ENCODE data around the gene LRRC4B. TPM values are rescaled to one million over a fixed set of nuclear protein-coding genes. Genes with fewer than 3 reads are reported as not detected.

Gene LRRC4B
- total RNA-seq, 1 experiment from 2014 or later = 3.8 TPM

DNA sequence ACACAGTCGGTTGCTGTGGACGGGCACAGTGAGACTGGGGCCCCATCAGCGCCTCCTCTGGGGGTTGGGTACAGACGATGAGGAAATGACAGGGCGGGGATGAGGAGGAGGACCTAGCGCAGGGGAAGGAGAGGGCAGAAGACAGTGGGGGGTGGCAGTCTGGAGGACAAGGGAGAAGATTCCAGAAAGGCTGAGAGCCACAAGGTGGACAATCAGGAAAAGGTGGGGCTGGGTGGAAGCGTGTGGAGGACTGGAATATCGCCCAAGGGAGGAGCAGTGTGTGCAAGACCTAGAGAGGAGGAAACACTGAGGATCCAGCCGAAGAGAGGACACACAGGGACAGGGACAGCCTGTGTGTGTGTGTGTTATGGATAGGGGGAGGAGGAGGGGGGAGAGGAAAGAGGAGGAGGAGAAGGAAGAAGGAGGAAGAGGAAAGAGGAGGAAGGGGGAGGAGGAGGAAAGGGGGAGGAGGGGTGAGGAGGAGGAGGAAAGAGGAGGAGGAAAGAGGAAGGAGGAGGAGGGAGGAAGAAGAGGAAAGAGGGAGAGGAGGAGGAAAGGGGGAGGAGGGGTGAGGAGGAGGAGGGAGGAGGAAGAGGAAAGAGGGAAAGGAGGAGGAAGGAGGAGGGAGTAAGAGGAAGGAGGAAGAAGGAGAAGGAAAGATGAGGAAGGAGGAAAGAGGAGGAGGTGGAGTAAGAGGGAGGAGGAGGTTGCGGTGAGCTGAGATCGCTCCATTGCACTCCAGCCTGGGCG lies 75.8 kb downstream of the LRRC4B start:
- peak overlapping the region in 1 of 2 experiments; percentile 22; a peak in 1 of 5 replicates for H3K4me3 Mint-ChIP-seq
- H3K27ac Mint-ChIP-seq = no peak overlapping the region

More for the DNA sequence above, 75.8 kb downstream of the LRRC4B start:
- H2BK12ac ChIP-seq (ENCODE audit: insufficient read length, low read depth, low read length) = no peak overlapping the region
- no peak overlapping the region for H2BK5ac ChIP-seq (ENCODE audit: insufficient read length, low read length)
- no peak overlapping the region for H2AK5ac ChIP-seq (ENCODE audit: insufficient read length, low read length)
- H3K4me2 ChIP-seq (ENCODE audit: insufficient read depth, insufficient read length, low read length) = peak overlapping the region; percentile 11
- no peak overlapping the region for H3T11ph ChIP-seq (ENCODE audit: low read length)
- no peak overlapping the region for H4K5ac ChIP-seq (ENCODE audit: insufficient read length, low read depth, low read length)
- no peak overlapping the region for H2BK15ac ChIP-seq (ENCODE audit: low read depth, low read length)
- Mint-ChIP-seq H3K36me3 (ENCODE audit: insufficient read depth in 1 of 3, low read depth in 3 of 3) (peaks cover 0 to 6% (median 3%) of the 10 kb centered on the region in 3 experiments; a peak in 5 of 7 replicates), H3K27me3 (ENCODE audit: low read depth) (peaks cover 88% of the 10 kb centered on the region), H3K4me1 (peaks cover 29 to 45% of the 10 kb centered on the region in 2 experiments), H3K9me3 (peaks cover 6 to 17% of the 10 kb centered on the region in 2 experiments; a peak in 4 of 5 replicates)
- no CpG with 5 or more reads among the region's 12 CpGs for WGBS (ENCODE audit: extremely low coverage, insufficient read length, low lambda C conversion rate)
- peaks cover 5% of the 10 kb centered on the region for H3K23me2 ChIP-seq (ENCODE audit: insufficient read length, low read depth, low read length, poor library complexity, severe bottlenecking)
- peaks cover 4% of the 10 kb centered on the region; the same call in 1 of the 2 replicates for H3K4me1 ChIP-seq (ENCODE audit: insufficient read depth, low read length)
- H3K14ac ChIP-seq (ENCODE audit: insufficient read depth, low read length) = no peak overlapping the region; the same call in 1 of the 2 replicates
- H4K8ac ChIP-seq (replicated peaks; ENCODE audit: insufficient read length, low read depth, low read length) = no peak overlapping the region
- no peak overlapping the region for H4K91ac ChIP-seq (ENCODE audit: insufficient read length, low read depth, low read length)
- no peak overlapping the region for H3K27ac ChIP-seq (ENCODE audit: insufficient read length, low read depth, low read length)
- no peak overlapping the region for H3K23ac ChIP-seq (ENCODE audit: insufficient read length, low read depth, low read length)
- no peaks in the 10 kb centered on the region for H4K20me1 ChIP-seq (ENCODE audit: control insufficient read depth, insufficient read depth, insufficient read length)
- no peak overlapping the region for H3K4ac ChIP-seq (ENCODE audit: low read depth, low read length)
- H3K79me1 ChIP-seq (ENCODE audit: insufficient read depth, low read depth, low read length, poor library complexity, severe bottlenecking) = no peaks in the 10 kb centered on the region
- no peak overlapping the region for H2BK20ac ChIP-seq (ENCODE audit: low read depth, low read length, poor library complexity, severe bottlenecking)
- DNase-seq = peak; percentile 39
- no peak overlapping the region for H2BK120ac ChIP-seq (ENCODE audit: low read depth, low read length, poor library complexity, severe bottlenecking)
- no peak overlapping the region for H2AFZ ChIP-seq (ENCODE audit: low read length)
- H3K18ac ChIP-seq (ENCODE audit: insufficient read length, low read depth, low read length) = no peak overlapping the region
- TF ChIP-seq, protein P1, sequence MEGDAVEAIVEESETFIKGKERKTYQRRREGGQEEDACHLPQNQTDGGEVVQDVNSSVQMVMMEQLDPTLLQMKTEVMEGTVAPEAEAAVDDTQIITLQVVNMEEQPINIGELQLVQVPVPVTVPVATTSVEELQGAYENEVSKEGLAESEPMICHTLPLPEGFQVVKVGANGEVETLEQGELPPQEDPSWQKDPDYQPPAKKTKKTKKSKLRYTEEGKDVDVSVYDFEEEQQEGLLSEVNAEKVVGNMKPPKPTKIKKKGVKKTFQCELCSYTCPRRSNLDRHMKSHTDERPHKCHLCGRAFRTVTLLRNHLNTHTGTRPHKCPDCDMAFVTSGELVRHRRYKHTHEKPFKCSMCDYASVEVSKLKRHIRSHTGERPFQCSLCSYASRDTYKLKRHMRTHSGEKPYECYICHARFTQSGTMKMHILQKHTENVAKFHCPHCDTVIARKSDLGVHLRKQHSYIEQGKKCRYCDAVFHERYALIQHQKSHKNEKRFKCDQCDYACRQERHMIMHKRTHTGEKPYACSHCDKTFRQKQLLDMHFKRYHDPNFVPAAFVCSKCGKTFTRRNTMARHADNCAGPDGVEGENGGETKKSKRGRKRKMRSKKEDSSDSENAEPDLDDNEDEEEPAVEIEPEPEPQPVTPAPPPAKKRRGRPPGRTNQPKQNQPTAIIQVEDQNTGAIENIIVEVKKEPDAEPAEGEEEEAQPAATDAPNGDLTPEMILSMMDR (conservative IDR thresholded peaks at IDR 0.05) = no peak; the same call in 2 of the 3 replicates
- no peak overlapping the region for H3K9ac ChIP-seq (ENCODE audit: extremely low read depth, insufficient read length, low read length)
- H3K27me3 ChIP-seq (ENCODE audit: insufficient read depth, low read length) = peaks cover 14% of the 10 kb centered on the region; the same call in 1 of the 2 replicates
- H3K56ac ChIP-seq (ENCODE audit: insufficient read length, low read depth, low read length) = no peak overlapping the region
- H3K9me3 ChIP-seq (ENCODE audit: control insufficient read depth, low read depth, low read length) = no peaks in the 10 kb centered on the region
- H3K79me2 ChIP-seq (ENCODE audit: insufficient read depth, low read length) = no peaks in the 10 kb centered on the region
